ENCODE results near the gene TENM3.

DNA sequence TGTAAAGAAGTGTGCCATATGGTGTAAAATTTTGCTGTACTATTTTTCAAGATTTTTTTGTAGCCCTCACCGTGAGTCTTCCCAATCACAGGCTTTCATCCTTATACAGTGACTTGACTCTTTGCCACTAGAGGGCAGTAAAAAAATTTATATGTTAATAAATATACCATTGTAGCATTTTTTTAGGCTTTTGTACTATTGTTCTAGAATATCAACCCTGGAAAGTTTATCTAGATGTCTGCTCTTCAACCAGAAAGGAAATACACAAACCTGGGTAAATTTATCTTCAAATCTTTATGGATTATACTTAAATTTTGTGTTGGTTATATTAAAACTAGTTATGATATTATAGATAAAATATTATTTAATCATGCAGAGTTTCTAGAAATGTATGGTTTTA, 235.3 kb downstream of the TENM3 start:
- TF ChIP-seq GATA2 (IDR thresholded peaks at IDR 0.05; ENCODE audit: low read depth, low read length) (no peak), GATA3 (IDR thresholded peaks at IDR 0.05; ENCODE audit: low read depth, low read length) (no peak)

Data from SH-SY5Y (cell line).